Trophoblast cell (in vitro differentiated cells and primary cell): ENCODE measurements around the gene TVP23B.
"Not testable (repeated sequence)": the region's sequence is repeated elsewhere in the genome, so short reads cannot be mapped to it uniquely, and the experiment has no call there.

Source experiments
- DNase-seq, 2 donors: peaks; one replicate each; pipeline ENCODE4 v3.0.0-alpha.2; 2016
- H2AFZ ChIP-seq: 2 replicates; pipeline ENCODE4 v1.6.1; 2013; ENCODE audit warnings: low read length, moderate library complexity, mild to moderate bottlenecking; ENCODE audit not compliant: insufficient read depth, poor library complexity
- H2AK5ac ChIP-seq: 2 replicates; pipeline ENCODE4 v1.6.1; 2013; ENCODE audit warnings: mild to moderate bottlenecking, low read length
- H2BK120ac ChIP-seq: 2 replicates; pipeline ENCODE4 v1.6.1; 2013; ENCODE audit warnings: low read length, mild to moderate bottlenecking, moderate library complexity; ENCODE audit not compliant: insufficient read depth, poor library complexity
- H2BK12ac ChIP-seq: 2 replicates; pipeline ENCODE4 v1.6.1; 2013; ENCODE audit warnings: mild to moderate bottlenecking, low read length, moderate library complexity
- H2BK5ac ChIP-seq: 2 replicates; pipeline ENCODE4 v1.6.1; 2013; ENCODE audit warnings: low read length, low read depth, moderate library complexity, mild to moderate bottlenecking; ENCODE audit not compliant: poor library complexity
- H3K14ac ChIP-seq: 2 replicates; pipeline ENCODE4 v1.6.1; 2013; ENCODE audit warnings: mild to moderate bottlenecking, low read length
- H3K18ac ChIP-seq: 2 replicates; pipeline ENCODE4 v1.6.1; 2013; ENCODE audit warnings: mild to moderate bottlenecking, low read length
- H3K23ac ChIP-seq: 2 replicates; pipeline ENCODE4 v1.6.1; 2013; ENCODE audit warnings: low read length
- H3K27ac ChIP-seq: 2 replicates; pipeline ENCODE4 v1.5.1; 2013; ENCODE audit warnings: low read depth, mild to moderate bottlenecking, inconsistent platforms, low read length, moderate library complexity
- H3K27me3 ChIP-seq: 2 replicates; pipeline ENCODE4 v1.6.1; 2013; ENCODE audit warnings: inconsistent platforms, mild to moderate bottlenecking, low read length, moderate library complexity; ENCODE audit not compliant: insufficient read depth
- H3K36me3 ChIP-seq, 2 experiments: 1 replicate in 1 of 2; 2 replicates in 1 of 2; pipeline ENCODE4 v1.6.1; 2013; ENCODE audit warnings: low read length in 2 of 2, mild to moderate bottlenecking in 2 of 2, moderate library complexity in 1 of 2; ENCODE audit not compliant: insufficient read depth in 2 of 2, control insufficient read depth in 1 of 2
- H3K4ac ChIP-seq: 2 replicates; pipeline ENCODE4 v1.6.1; 2013; ENCODE audit warnings: low read depth, mild to moderate bottlenecking, low read length, moderate library complexity
- H3K4me1 ChIP-seq, 2 experiments: 1 replicate in 1 of 2; 2 replicates in 1 of 2; pipeline ENCODE4 v1.6.1; 2013; ENCODE audit warnings: low read length in 2 of 2, mild to moderate bottlenecking in 2 of 2, moderate library complexity in 1 of 2; ENCODE audit not compliant: insufficient read depth in 2 of 2, control insufficient read depth in 1 of 2
- H3K4me2 ChIP-seq: 2 replicates; pipeline ENCODE4 v1.6.1; 2013; ENCODE audit warnings: inconsistent platforms, mild to moderate bottlenecking, low read length, moderate library complexity
- H3K4me3 ChIP-seq: 2 replicates; pipeline ENCODE4 v1.5.1; 2013; ENCODE audit warnings: mild to moderate bottlenecking, low read depth, low read length, inconsistent platforms
- H3K79me1 ChIP-seq: one replicate; pipeline ENCODE4 v1.6.1; 2013; ENCODE audit warnings: low read length
- H3K79me2 ChIP-seq: 2 replicates; pipeline ENCODE4 v1.6.1; 2013; ENCODE audit warnings: low read length, mild to moderate bottlenecking; ENCODE audit not compliant: control insufficient read depth, insufficient read depth, poor library complexity
- H3K9ac ChIP-seq: 2 replicates; pipeline ENCODE4 v1.6.1; 2013; ENCODE audit warnings: mild to moderate bottlenecking, low read length
- H3K9me3 ChIP-seq: 2 replicates; pipeline ENCODE4 v1.6.1; 2013; ENCODE audit warnings: low read depth, mild to moderate bottlenecking, control low read depth, inconsistent platforms, low read length; ENCODE audit not compliant: insufficient read depth
- H4K12ac ChIP-seq: 2 replicates; pipeline ENCODE4 v1.6.1; 2013; ENCODE audit warnings: low read depth, mild to moderate bottlenecking, low read length, moderate library complexity
- H4K8ac ChIP-seq: 2 replicates; pipeline ENCODE4 v1.6.1; 2013; ENCODE audit warnings: low read depth, mild to moderate bottlenecking, low read length, moderate library complexity
- H4K91ac ChIP-seq: one replicate; pipeline ENCODE4 v1.6.1; 2013; ENCODE audit warnings: low read depth, mild to moderate bottlenecking, low read length, moderate library complexity
- WGBS: extraction: QIAGEN DNeasy Blood & Tissue Kit; methylation state at CpG from one replicate; pipeline ENCODE4 v1.1.7; 2013; ENCODE audit warnings: missing lambda C conversion rate; ENCODE audit not compliant: insufficient read length, insufficient coverage; ENCODE audit errors: extremely low coverage; 5-methylcytosine and 5-hydroxymethylcytosine counted together

TVP23B gene

GRCh38 chr17:18827613-18828012 lies 46.6 kb downstream of the TVP23B start:
- H4K8ac ChIP-seq, H2BK120ac ChIP-seq, H2AK5ac ChIP-seq, H4K91ac ChIP-seq, DNase-seq, H2AFZ ChIP-seq, H3K4ac ChIP-seq, H3K23ac ChIP-seq, H3K18ac ChIP-seq, H3K9me3 ChIP-seq, H3K36me3 ChIP-seq, H3K27me3 ChIP-seq, H2BK5ac ChIP-seq, H3K14ac ChIP-seq, H3K4me1 ChIP-seq, H3K4me3 ChIP-seq, H3K4me2 ChIP-seq, H3K79me2 ChIP-seq, H4K12ac ChIP-seq, H3K9ac ChIP-seq, H3K27ac ChIP-seq, H3K79me1 ChIP-seq, H2BK12ac ChIP-seq: not testable (repeated sequence)
- WGBS: no CpG with 5 or more reads among the region's 1 CpG

GRCh38 chr17:18848501-18848900 lies 67.5 kb downstream of the TVP23B start:
- H3K23ac ChIP-seq: no peak overlapping the region
- H3K18ac ChIP-seq: no peak overlapping the region
- H3K9ac ChIP-seq: no peak overlapping the region
- H2AK5ac ChIP-seq: no peak overlapping the region
- H2BK12ac ChIP-seq: no peak overlapping the region
- H2BK5ac ChIP-seq: no peak overlapping the region
- no peak overlapping the region for H3K4me2 ChIP-seq
- H3K27me3 ChIP-seq: no peaks in the 10 kb centered on the region
- no peaks in the 10 kb centered on the region for H3K4me1 ChIP-seq
- H4K8ac ChIP-seq: no peak overlapping the region
- no peaks in the 10 kb centered on the region for H3K36me3 ChIP-seq
- DNase-seq: no peak
- H3K79me2 ChIP-seq: no peaks in the 10 kb centered on the region
- no peaks in the 10 kb centered on the region for H3K79me1 ChIP-seq
- peak overlapping the region; percentile 36 for H4K12ac ChIP-seq
- H3K4me3 ChIP-seq: no peak overlapping the region
- no peak overlapping the region for H3K14ac ChIP-seq
- H2BK120ac ChIP-seq: no peak overlapping the region
- no CpG with 5 or more reads among the region's 6 CpGs for WGBS
- H3K27ac ChIP-seq: no peak overlapping the region
- no peak overlapping the region for H3K4ac ChIP-seq
- H4K91ac ChIP-seq: no peak overlapping the region
- no peak overlapping the region for H2AFZ ChIP-seq
- no peaks in the 10 kb centered on the region for H3K9me3 ChIP-seq

- H4K12ac ChIP-seq: no peak overlapping the region
- no peak overlapping the region for H2AFZ ChIP-seq
Measured at GRCh38 chr17:18850679-18851078, 69.7 kb downstream of the TVP23B start.

GRCh38 chr17:18851201-18851600 lies 70.2 kb downstream of the TVP23B start:
- Histone ChIP-seq H3K27ac (no peak overlapping the region), H4K8ac (no peak overlapping the region), H3K4ac (no peak overlapping the region), H3K9ac (no peak overlapping the region), H3K4me3 (no peak overlapping the region), H3K18ac (no peak overlapping the region), H3K36me3 (no peaks in the 10 kb centered on the region), H2BK120ac (no peak overlapping the region), H3K27me3 (no peaks in the 10 kb centered on the region), H3K23ac (no peak overlapping the region), H3K79me2 (no peaks in the 10 kb centered on the region), H2BK5ac (no peak overlapping the region), H3K14ac (no peak overlapping the region), H3K4me1 (no peaks in the 10 kb centered on the region), H2AK5ac (no peak overlapping the region), H3K9me3 (no peaks in the 10 kb centered on the region), H4K12ac (no peak overlapping the region), H3K4me2 (no peak overlapping the region), H3K79me1 (no peaks in the 10 kb centered on the region), H2AFZ (no peak overlapping the region), H2BK12ac (no peak overlapping the region), H4K91ac (no peak overlapping the region)
- DNase-seq: no peak
- no CpG with 5 or more reads among the region's 3 CpGs for WGBS

More at GRCh38 chr17:18850679-18851078, 69.7 kb downstream of the TVP23B start:
- no peaks in the 10 kb centered on the region for H3K27me3 ChIP-seq
- no peak overlapping the region for H3K23ac ChIP-seq
- no peak overlapping the region for H3K14ac ChIP-seq
- H3K4ac ChIP-seq: no peak overlapping the region
- no peaks in the 10 kb centered on the region for H3K4me1 ChIP-seq
- no peak overlapping the region for H3K18ac ChIP-seq
- H2BK12ac ChIP-seq: no peak overlapping the region
- no peak overlapping the region for H2BK120ac ChIP-seq
- no peaks in the 10 kb centered on the region for H3K36me3 ChIP-seq
- no peak overlapping the region for H2BK5ac ChIP-seq
- H3K79me1 ChIP-seq: no peaks in the 10 kb centered on the region
- WGBS: no CpG with 5 or more reads among the region's 1 CpG
- H3K4me2 ChIP-seq: no peak overlapping the region
- no peak overlapping the region for H2AK5ac ChIP-seq
- no peak overlapping the region for H4K8ac ChIP-seq
- H3K9me3 ChIP-seq: no peaks in the 10 kb centered on the region
- no peak overlapping the region for H3K27ac ChIP-seq
- DNase-seq: no peak
- no peak overlapping the region for H4K91ac ChIP-seq
- H3K4me3 ChIP-seq: no peak overlapping the region
- no peaks in the 10 kb centered on the region for H3K79me2 ChIP-seq
- no peak overlapping the region for H3K9ac ChIP-seq
